Measurements from ENCODE around the gene TMEM255B. TPM values are rescaled to one million over a fixed set of nuclear protein-coding genes. Genes with fewer than 3 reads are reported as not detected.

Gene TMEM255B
- total RNA-seq = 24.4 and 26.1 TPM in 2 replicates

DNA sequence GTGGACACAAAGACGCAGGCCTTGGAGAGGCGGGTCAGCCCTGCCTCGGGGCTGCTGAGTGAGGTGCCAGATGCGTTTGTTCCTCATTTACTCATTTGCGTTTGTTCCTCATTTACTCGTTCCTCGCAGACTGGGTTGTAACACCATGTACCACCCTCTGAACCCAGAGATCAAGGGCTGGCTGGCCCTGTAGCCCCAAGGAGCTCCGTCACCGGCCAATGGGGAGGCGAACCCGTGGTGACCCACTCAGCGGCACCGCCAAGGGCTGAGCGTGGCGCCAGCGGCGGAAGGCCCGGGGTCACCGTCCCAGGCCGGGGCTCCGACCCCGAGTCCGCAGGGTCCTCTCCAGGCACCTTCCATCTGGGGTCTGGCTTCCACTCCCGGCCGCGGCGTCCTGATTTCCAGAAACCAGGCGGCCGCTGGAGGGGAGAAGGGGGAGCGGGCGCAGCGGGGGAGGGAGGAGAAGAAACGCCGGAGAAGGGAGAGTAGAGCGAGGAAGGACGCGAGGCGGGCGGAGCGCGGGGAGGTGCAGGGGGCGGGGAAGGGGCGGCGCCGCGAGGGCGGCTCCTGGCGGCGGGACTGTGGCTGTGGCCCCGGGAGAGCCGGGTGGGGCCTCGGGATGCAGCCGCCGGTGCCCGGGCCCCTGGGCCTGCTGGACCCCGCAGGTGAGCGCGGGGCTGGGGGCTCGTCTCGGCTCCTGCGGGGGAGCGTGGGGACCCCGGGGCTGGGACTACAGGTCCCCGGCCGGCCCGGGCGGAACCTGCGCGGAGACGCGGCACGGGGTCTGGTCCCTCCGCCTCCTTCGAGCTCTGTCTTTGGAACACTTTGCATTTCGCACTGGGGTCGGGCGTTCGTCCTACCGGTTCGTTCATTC is at the start of gene TMEM255B:
TMEM255B (plus strand) TSS at position 576 of the 874 bp plus-strand sequence; CDS start at position 620, 44 bp downstream.

DNA sequence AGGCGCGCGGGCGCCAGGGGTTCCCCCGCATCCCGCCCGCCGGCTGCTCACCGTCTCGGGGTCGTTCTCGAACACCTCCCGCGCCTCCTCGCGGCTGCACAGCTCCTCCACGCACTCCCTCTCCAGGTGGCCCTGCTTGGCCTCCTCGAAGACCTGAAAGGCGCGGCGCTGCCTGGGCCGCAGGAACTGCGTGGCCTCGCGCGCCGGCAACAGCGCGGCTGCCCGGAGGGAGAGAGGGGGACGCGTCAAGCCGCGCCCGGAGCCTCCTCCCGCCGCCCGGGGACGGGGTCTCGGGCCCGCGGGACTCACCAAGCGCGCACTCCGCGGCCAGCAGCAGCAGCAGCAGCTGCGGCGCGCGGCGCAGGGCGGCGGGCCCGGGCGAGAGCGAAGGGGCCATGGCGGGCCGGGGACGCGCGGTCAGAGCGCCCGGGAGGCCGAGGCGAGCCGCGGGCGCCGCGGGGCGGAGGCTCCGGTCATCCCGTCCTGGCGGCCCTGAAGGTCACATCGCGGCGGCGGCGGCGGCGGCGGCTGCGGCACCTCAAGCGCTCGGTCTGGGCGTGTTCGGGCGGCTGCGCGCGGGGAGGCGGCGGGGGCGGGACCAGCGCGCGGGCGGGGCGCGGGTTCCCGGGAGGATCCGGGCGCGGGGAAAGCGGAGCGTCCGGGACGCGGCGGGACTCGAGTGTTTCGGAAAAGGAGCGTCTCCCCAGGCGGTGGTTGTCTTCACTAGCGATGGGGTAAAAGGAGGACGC is 104.7 kb downstream of the TMEM255B start, which contains the start of gene GAS6:
GAS6 (minus strand) TSS at position 553 of the 749 bp plus-strand sequence; CDS start at position 397, 156 bp downstream.

Other genes with a start within 250 kb of the TMEM255B start
- 41.9 and 50.6 TPM in 2 replicates for gene TFDP1, start 174.5 kb upstream of the TMEM255B start, total RNA-seq
- not detected in 2 replicates for gene ATP4B, start 101.0 kb upstream of the TMEM255B start, total RNA-seq
- under 0.01 TPM in 1 of 2 replicates, not detected in the other for gene GRK1, start 92.0 kb upstream of the TMEM255B start, total RNA-seq
- 51.8 and 68.5 TPM in 2 replicates for gene GAS6, start 104.8 kb downstream of the TMEM255B start, total RNA-seq
- under 0.01 TPM in 2 replicates for gene C13orf46, start 214.8 kb downstream of the TMEM255B start, total RNA-seq

All from epithelial cell of umbilical artery (primary cell).